ENCODE measurements around the gene RBP3. TPM values are rescaled to one million over a fixed set of nuclear protein-coding genes. Genes with fewer than 3 reads are reported as not detected.
A peak's percentile ranks its signal among the peaks of the same experiment; 100 is the strongest.

RBP3 gene
- total and polyA plus RNA-seq, 10 donors = not detected

- Histone ChIP-seq H3K27me3 (replicated peaks in 1 of 7) (peaks cover 0 to 20% (median 0%) of the 10 kb centered on the region in 7 donors), H3K27ac (no peak overlapping the region), H3K36me3 (no peaks in the 10 kb centered on the region), H3K4me3 (no peak overlapping the region), H3K9me3 (no peaks in the 10 kb centered on the region), H3K4me1 (peaks cover 0 to 3% (median 0%) of the 10 kb centered on the region in 6 donors)
- peak; percentile 40 for DNase-seq
- 86 to 91% (median 87%) methylated on average over 13 of the region's 13 CpGs for WGBS, 5 donors
- intact Hi-C loops (cut with DNase I; ENCODE audit: low total_unique reads) = no loop called here
- TF ChIP-seq POLR2AphosphoS5 (IDR thresholded peaks at IDR 0.05) (no peak), CTCF (IDR thresholded peaks at IDR 0.05 in 8 of 11, conservative IDR thresholded peaks at IDR 0.05 in 3 of 11) (no peak), POLR2A (IDR thresholded peaks at IDR 0.05) (no peak)
Measured at GRCh38 chr10:47344996-47345870, 2.9 kb upstream of the RBP3 start.

- Histone ChIP-seq H3K27ac (no peak overlapping the region), H3K36me3 (no peaks in the 10 kb centered on the region), H3K27me3 (replicated peaks in 1 of 7) (peaks cover 0 to 6% (median 0%) of the 10 kb centered on the region in 7 donors), H3K4me1 (no peaks in the 10 kb centered on the region), H3K4me3 (no peak overlapping the region), H3K9me3 (no peaks in the 10 kb centered on the region)
- TF ChIP-seq POLR2A (IDR thresholded peaks at IDR 0.05) (no peak), POLR2AphosphoS5 (IDR thresholded peaks at IDR 0.05) (no peak), CTCF (IDR thresholded peaks at IDR 0.05 in 8 of 11, conservative IDR thresholded peaks at IDR 0.05 in 3 of 11) (no peak)
- intact Hi-C loops (cut with DNase I; ENCODE audit: low total_unique reads) = no loop called here
- peak; percentile 58 for DNase-seq
- 78 to 83% (median 81%) methylated on average over 11 to 13 of the region's 13 CpGs for WGBS, 5 donors
Measured at GRCh38 chr10:47346581-47347302, 1.4 kb upstream of the RBP3 start.

- TF ChIP-seq POLR2AphosphoS5 (IDR thresholded peaks at IDR 0.05) (no peak), CTCF (IDR thresholded peaks at IDR 0.05 in 8 of 11, conservative IDR thresholded peaks at IDR 0.05 in 3 of 11) (no peak), POLR2A (IDR thresholded peaks at IDR 0.05) (no peak)
- H3K36me3 ChIP-seq = no peaks in the 10 kb centered on the region
- intact Hi-C loops (cut with DNase I; ENCODE audit: low total_unique reads) = no loop called here
- H3K4me1 ChIP-seq = no peaks in the 10 kb centered on the region
- H3K27me3 ChIP-seq (replicated peaks in 1 of 7) = peaks cover 0 to 6% (median 0%) of the 10 kb centered on the region in 7 donors
- H3K9me3 ChIP-seq = no peaks in the 10 kb centered on the region
- 70 to 85% (median 79%) methylated on average over 4 of the region's 4 CpGs for WGBS, 5 donors
- DNase-seq = no peak
- H3K4me3 ChIP-seq = no peak overlapping the region
- H3K27ac ChIP-seq = no peak overlapping the region
Measured at GRCh38 chr10:47347303-47347675, 874 bp upstream of the RBP3 start.
